ENCODE measurements around the gene MALAT1. TPM values are rescaled to one million over a fixed set of nuclear protein-coding genes. Genes with fewer than 3 reads are reported as not detected.

MALAT1 gene
- total and polyA plus RNA-seq, 2 of the 13 experiments (the other 11 are each of a cell fraction or from before 2014, with no cell fraction given) = 143 to 1,237 TPM

- no peak for TF ChIP-seq DNMT3B (CRISPR knock-in tag; conservative IDR thresholded peaks at IDR 0.05)
- peak; percentile 4; the same call in 1 of the 2 replicates for TF ChIP-seq EEA1 (CRISPR knock-in tag; IDR thresholded peaks at IDR 0.05; ENCODE audit: borderline replicate concordance)
- TF ChIP-seq RORA (CRISPR knock-in tag; IDR thresholded peaks at IDR 0.05) = no peak
- TF ChIP-seq BCL6 (CRISPR knock-in tag; IDR thresholded peaks at IDR 0.05) = peak; percentile 49; the same call in 1 of the 2 replicates
- peak; percentile 87 for TF ChIP-seq ZNF607 (CRISPR knock-in tag; IDR thresholded peaks at IDR 0.05; ENCODE audit: borderline replicate concordance)
- no peak; the same call in 1 of the 2 replicates for TF ChIP-seq ZNF280B (CRISPR knock-in tag; IDR thresholded peaks at IDR 0.05; ENCODE audit: borderline replicate concordance)
- no peak for TF ChIP-seq FLYWCH1 (CRISPR knock-in tag; IDR thresholded peaks at IDR 0.05)
- peak; percentile 43; the same call in 1 of the 2 replicates for TF ChIP-seq ZBTB7B (CRISPR knock-in tag; IDR thresholded peaks at IDR 0.05)
- peak; percentile 75 for TF ChIP-seq MLX (CRISPR knock-in tag; IDR thresholded peaks at IDR 0.05)
- TF ChIP-seq MXD3 (CRISPR knock-in tag; IDR thresholded peaks at IDR 0.05) = peak; percentile 86; the same call in 1 of the 2 replicates
- peak; percentile 64; the same call in 1 of the 2 replicates for TF ChIP-seq RXRB (CRISPR knock-in tag; IDR thresholded peaks at IDR 0.05; ENCODE audit: borderline replicate concordance)
- no peak for TF ChIP-seq RARG (CRISPR knock-in tag; IDR thresholded peaks at IDR 0.05; ENCODE audit: low read depth)
- 0 out of 2 replicates have a peak, but pooled peaks have one; percentile 46 for TF ChIP-seq THAP9 (CRISPR knock-in tag; IDR thresholded peaks at IDR 0.05; ENCODE audit: borderline replicate concordance)
- TF ChIP-seq ZNF451 (CRISPR knock-in tag; IDR thresholded peaks at IDR 0.05) = peak; percentile 92
- TF ChIP-seq MED8 (CRISPR knock-in tag; IDR thresholded peaks at IDR 0.05; ENCODE audit: insufficient replicate concordance) = peak; percentile 89
- no peak for TF ChIP-seq HDAC6 (IDR thresholded peaks at IDR 0.05; ENCODE audit: low read depth, low read length)
- no peak; the same call in 1 of the 2 replicates for TF ChIP-seq KLF9 (CRISPR knock-in tag; IDR thresholded peaks at IDR 0.05; ENCODE audit: low read depth)
- peak; percentile 36; the same call in 1 of the 2 replicates for TF ChIP-seq NFE2L2 (IDR thresholded peaks at IDR 0.05; ENCODE audit: low read length)
- TF ChIP-seq HES4 (CRISPR knock-in tag; IDR thresholded peaks at IDR 0.05; ENCODE audit: borderline replicate concordance) = 0 out of 2 replicates have a peak, but pooled peaks have one; percentile 69
- peak; percentile 14; the same call in 1 of the 2 replicates for TF ChIP-seq ZNF672 (CRISPR knock-in tag; IDR thresholded peaks at IDR 0.05)
- TF ChIP-seq CERS6 (CRISPR knock-in tag; IDR thresholded peaks at IDR 0.05) = no peak
Observed at GRCh38 chr11:65477149-65477965, 21.5 kb upstream of the MALAT1 start (continued).

Measured in HepG2 (cell line).